Measurements from ENCODE around the gene PARD3B.

The PARD3B gene

DNA sequence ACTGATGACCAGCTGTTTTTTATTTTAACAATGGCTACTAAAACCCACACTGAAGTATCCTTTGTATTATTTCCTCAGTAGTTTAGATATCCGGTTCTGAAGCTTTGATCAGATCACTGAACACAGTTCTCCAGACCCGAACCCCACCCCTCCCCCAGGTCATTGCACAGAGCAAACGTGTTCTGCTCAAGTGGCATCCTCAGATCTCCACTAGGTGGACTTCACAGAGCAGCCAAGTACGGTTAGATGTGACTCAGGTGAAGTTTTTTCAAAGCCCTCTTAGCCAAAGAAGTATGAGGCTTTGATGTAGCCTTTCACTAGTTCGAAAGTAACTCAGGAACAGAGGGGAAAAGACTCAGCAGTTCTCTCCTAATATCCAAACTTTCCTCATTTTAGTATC is 994.3 kb downstream of the PARD3B start:
- no peak for DNase-seq
- Histone ChIP-seq H2AFZ (ENCODE audit: low read length) (no peak overlapping the region), H3K27ac (ENCODE audit: low read length) (no peak overlapping the region), H4K20me1 (ENCODE audit: insufficient read depth, low read length) (no peaks in the 10 kb centered on the region), H3K4me1 (ENCODE audit: low read length) (no peaks in the 10 kb centered on the region), H3K27me3 (replicated peaks; ENCODE audit: insufficient read depth, low read length) (no peaks in the 10 kb centered on the region), H3K4me2 (ENCODE audit: low read depth, low read length) (no peak overlapping the region), H3K9me2 (replicated peaks; ENCODE audit: insufficient read depth, low read length) (no peaks in the 10 kb centered on the region), H3K36me3 (replicated peaks; ENCODE audit: insufficient read depth, low read length) (no peaks in the 10 kb centered on the region), H3F3A (ENCODE audit: insufficient read depth, low read length) (no peaks in the 10 kb centered on the region), H3K9me3 (replicated peaks; ENCODE audit: insufficient read depth, low read length) (no peaks in the 10 kb centered on the region), H3K79me2 (ENCODE audit: low read length) (no peaks in the 10 kb centered on the region), H3K9ac (ENCODE audit: low read length) (no peak overlapping the region), H3K4me3 (ENCODE audit: low read length) (no peak overlapping the region)
- TF ChIP-seq EZH2 (optimal IDR thresholded peaks at IDR 0.05; ENCODE audit: low read depth, low read length) = no peak
- TF ChIP-seq, protein P1, sequence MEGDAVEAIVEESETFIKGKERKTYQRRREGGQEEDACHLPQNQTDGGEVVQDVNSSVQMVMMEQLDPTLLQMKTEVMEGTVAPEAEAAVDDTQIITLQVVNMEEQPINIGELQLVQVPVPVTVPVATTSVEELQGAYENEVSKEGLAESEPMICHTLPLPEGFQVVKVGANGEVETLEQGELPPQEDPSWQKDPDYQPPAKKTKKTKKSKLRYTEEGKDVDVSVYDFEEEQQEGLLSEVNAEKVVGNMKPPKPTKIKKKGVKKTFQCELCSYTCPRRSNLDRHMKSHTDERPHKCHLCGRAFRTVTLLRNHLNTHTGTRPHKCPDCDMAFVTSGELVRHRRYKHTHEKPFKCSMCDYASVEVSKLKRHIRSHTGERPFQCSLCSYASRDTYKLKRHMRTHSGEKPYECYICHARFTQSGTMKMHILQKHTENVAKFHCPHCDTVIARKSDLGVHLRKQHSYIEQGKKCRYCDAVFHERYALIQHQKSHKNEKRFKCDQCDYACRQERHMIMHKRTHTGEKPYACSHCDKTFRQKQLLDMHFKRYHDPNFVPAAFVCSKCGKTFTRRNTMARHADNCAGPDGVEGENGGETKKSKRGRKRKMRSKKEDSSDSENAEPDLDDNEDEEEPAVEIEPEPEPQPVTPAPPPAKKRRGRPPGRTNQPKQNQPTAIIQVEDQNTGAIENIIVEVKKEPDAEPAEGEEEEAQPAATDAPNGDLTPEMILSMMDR (IDR thresholded peaks at IDR 0.05; ENCODE audit: low read length) = no peak
- TF ChIP-seq EZH2phosphoT487 (IDR thresholded peaks at IDR 0.05; ENCODE audit: low read length) = no peak

DNA sequence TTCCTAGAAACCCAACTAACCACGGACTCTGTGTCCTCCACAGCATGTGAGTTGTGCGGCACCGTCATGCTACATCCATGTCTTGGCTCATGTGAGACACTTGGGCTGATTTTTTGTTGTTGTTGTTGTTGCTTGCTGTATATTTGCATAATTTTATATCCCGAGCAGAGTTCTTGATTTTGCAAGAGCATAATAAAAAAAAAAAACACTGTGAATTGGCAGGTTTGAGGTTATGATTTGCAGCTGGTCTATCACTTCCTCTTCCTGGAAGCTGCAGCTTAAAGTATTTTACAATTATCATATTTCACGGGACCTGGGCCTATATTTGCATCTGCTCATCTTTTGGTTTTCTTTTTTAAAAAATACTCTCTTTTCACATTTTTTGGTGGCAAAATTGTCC is 994.8 kb downstream of the PARD3B start:
- no peaks in the 10 kb centered on the region for H3K36me3 ChIP-seq (replicated peaks; ENCODE audit: insufficient read depth, low read length)
- H3K4me3 ChIP-seq (ENCODE audit: low read length) = no peak overlapping the region
- no peaks in the 10 kb centered on the region for H3K79me2 ChIP-seq (ENCODE audit: low read length)
- H3K4me2 ChIP-seq (ENCODE audit: low read depth, low read length) = no peak overlapping the region
- no peak overlapping the region for H2AFZ ChIP-seq (ENCODE audit: low read length)
- no peaks in the 10 kb centered on the region for H3K4me1 ChIP-seq (ENCODE audit: low read length)
- no peak overlapping the region for H3K27ac ChIP-seq (ENCODE audit: low read length)
- no peak for TF ChIP-seq EZH2phosphoT487 (IDR thresholded peaks at IDR 0.05; ENCODE audit: low read length)
- no peak for TF ChIP-seq EZH2 (optimal IDR thresholded peaks at IDR 0.05; ENCODE audit: low read depth, low read length)
- TF ChIP-seq, protein P1 (IDR thresholded peaks at IDR 0.05; ENCODE audit: low read length) = no peak
- no peaks in the 10 kb centered on the region for H3K9me2 ChIP-seq (replicated peaks; ENCODE audit: insufficient read depth, low read length)
- no peaks in the 10 kb centered on the region for H4K20me1 ChIP-seq (ENCODE audit: insufficient read depth, low read length)
- no peaks in the 10 kb centered on the region for H3F3A ChIP-seq (ENCODE audit: insufficient read depth, low read length)
- H3K9me3 ChIP-seq (replicated peaks; ENCODE audit: insufficient read depth, low read length) = no peaks in the 10 kb centered on the region
- no peak for DNase-seq
- H3K9ac ChIP-seq (ENCODE audit: low read length) = no peak overlapping the region
- H3K27me3 ChIP-seq (replicated peaks; ENCODE audit: insufficient read depth, low read length) = no peaks in the 10 kb centered on the region

DNA sequence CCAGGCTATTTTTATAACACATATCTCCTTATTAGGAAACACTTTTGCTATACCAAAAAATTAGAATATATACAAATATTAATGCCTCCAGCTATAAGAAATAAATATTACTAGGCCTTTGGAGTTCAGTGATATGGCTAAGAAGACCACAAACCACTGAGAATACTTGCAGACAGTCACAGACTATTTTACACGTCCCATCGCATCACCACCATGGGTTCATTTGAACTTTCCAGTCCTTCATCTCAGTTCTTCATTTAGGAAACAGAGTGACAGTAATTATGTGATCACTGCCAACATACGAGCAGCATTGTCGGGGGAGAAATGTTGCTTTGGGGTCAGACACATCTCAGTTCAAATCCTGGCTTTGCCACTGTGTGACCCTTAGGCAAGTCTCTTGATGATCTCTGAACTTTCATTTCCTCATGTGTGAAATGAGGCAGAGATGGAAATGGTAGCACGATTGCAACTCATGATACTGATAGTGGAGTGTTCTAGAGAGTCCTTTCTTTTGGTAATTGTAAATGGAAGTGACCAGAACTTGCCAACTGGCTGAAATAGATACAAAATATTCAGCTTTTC is 998.1 kb downstream of the PARD3B start:
- Histone ChIP-seq H3F3A (ENCODE audit: insufficient read depth, low read length) (no peaks in the 10 kb centered on the region), H3K4me3 (ENCODE audit: low read length) (no peak overlapping the region), H2AFZ (ENCODE audit: low read length) (no peak overlapping the region), H3K4me2 (ENCODE audit: low read depth, low read length) (no peak overlapping the region), H3K27me3 (replicated peaks; ENCODE audit: insufficient read depth, low read length) (no peaks in the 10 kb centered on the region), H3K9ac (ENCODE audit: low read length) (no peak overlapping the region), H3K79me2 (ENCODE audit: low read length) (no peaks in the 10 kb centered on the region), H3K9me3 (replicated peaks; ENCODE audit: insufficient read depth, low read length) (no peaks in the 10 kb centered on the region), H3K4me1 (ENCODE audit: low read length) (peaks cover 3% of the 10 kb centered on the region), H3K36me3 (replicated peaks; ENCODE audit: insufficient read depth, low read length) (no peaks in the 10 kb centered on the region), H3K9me2 (replicated peaks; ENCODE audit: insufficient read depth, low read length) (no peaks in the 10 kb centered on the region), H3K27ac (ENCODE audit: low read length) (no peak overlapping the region), H4K20me1 (ENCODE audit: insufficient read depth, low read length) (no peaks in the 10 kb centered on the region)
- TF ChIP-seq, protein P1 (IDR thresholded peaks at IDR 0.05; ENCODE audit: low read length) = no peak
- no peak for TF ChIP-seq EZH2 (optimal IDR thresholded peaks at IDR 0.05; ENCODE audit: low read depth, low read length)
- TF ChIP-seq EZH2phosphoT487 (IDR thresholded peaks at IDR 0.05; ENCODE audit: low read length) = no peak
- no peak for DNase-seq

Data from MM.1S (cell line).